Neutrophil (primary cell): ENCODE data around the gene KRTAP5-7.
"Not testable (repeated sequence)": the region's sequence is repeated elsewhere in the genome, so short reads cannot be mapped to it uniquely, and the experiment has no call there.

Experiments
- H3K27ac ChIP-seq: fragments of 200-600 bp; sonication (generic); 2 replicates; pipeline ENCODE4 v1.5.1; 2016; ENCODE audit warnings: mild to moderate bottlenecking, moderate library complexity
- H3K27me3 ChIP-seq: fragments of 200-600 bp; sonication (generic); 2 replicates; pipeline ENCODE4 v1.6.0; 2016; ENCODE audit warnings: mild to moderate bottlenecking
- H3K36me3 ChIP-seq: fragments of 200-600 bp; sonication (generic); 2 replicates; pipeline ENCODE4 v1.5.1; 2017
- H3K4me1 ChIP-seq, 2 experiments: fragments of 200-600 bp in 1 of 2; sonication (generic) in 1 of 2; 1 replicate in 1 of 2; 2 replicates in 1 of 2; pipeline versions ENCODE4 v1.5.1 to v1.6.1; 2013 to 2016; ENCODE audit warnings: low read depth in 1 of 2, low read length in 1 of 2, mild to moderate bottlenecking in 1 of 2, moderate library complexity in 1 of 2; ENCODE audit not compliant: control insufficient read depth in 1 of 2, insufficient read depth in 1 of 2
- H3K4me3 ChIP-seq, 2 experiments: fragments of 200-600 bp in 1 of 2; sonication (generic) in 1 of 2; 1 replicate in 1 of 2; 2 replicates in 1 of 2; pipeline ENCODE4 v1.5.1; 2013 to 2016; ENCODE audit warnings: low read depth in 1 of 2, low read length in 1 of 2, mild to moderate bottlenecking in 1 of 2, moderate library complexity in 1 of 2
- H3K9me3 ChIP-seq: fragments of 200-600 bp; sonication (generic); 2 replicates; pipeline ENCODE4 v1.5.1; 2016
- TF ChIP-seq, protein P1 (sequence below): fragments of 200-600 bp; sonication (generic); IDR thresholded peaks from 2 replicates; pipeline ENCODE4 v1.5.1; 2016; ENCODE audit warnings: antibody characterized with exemption

Gene KRTAP5-7

DNA sequence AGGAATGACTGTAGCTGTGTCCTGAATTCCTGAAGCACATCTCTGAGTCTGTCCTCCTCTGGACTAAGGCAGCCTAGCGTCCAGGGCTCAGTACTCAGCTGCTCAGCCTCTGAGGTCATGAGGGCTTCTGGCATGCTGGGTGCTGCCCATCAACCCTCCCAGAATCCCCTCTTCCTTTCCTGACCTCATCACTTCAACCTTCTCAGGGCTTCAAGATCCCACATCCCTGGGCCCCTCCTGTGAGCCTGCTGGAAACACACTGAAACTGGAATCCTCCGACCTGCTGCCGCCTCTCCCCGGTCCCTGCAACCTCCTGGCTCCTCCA, 11.6 kb downstream of the KRTAP5-7 start:
- H3K36me3 ChIP-seq, result no peaks in the 10 kb centered on the region
- H3K9me3 ChIP-seq, result no peaks in the 10 kb centered on the region
- H3K4me3 ChIP-seq, result no peak overlapping the region
- TF ChIP-seq, protein P1, sequence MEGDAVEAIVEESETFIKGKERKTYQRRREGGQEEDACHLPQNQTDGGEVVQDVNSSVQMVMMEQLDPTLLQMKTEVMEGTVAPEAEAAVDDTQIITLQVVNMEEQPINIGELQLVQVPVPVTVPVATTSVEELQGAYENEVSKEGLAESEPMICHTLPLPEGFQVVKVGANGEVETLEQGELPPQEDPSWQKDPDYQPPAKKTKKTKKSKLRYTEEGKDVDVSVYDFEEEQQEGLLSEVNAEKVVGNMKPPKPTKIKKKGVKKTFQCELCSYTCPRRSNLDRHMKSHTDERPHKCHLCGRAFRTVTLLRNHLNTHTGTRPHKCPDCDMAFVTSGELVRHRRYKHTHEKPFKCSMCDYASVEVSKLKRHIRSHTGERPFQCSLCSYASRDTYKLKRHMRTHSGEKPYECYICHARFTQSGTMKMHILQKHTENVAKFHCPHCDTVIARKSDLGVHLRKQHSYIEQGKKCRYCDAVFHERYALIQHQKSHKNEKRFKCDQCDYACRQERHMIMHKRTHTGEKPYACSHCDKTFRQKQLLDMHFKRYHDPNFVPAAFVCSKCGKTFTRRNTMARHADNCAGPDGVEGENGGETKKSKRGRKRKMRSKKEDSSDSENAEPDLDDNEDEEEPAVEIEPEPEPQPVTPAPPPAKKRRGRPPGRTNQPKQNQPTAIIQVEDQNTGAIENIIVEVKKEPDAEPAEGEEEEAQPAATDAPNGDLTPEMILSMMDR, result no peak
- H3K27me3 ChIP-seq, result no peaks in the 10 kb centered on the region
- H3K4me1 ChIP-seq, result no peaks in the 10 kb centered on the region
- H3K27ac ChIP-seq, result no peak overlapping the region

DNA sequence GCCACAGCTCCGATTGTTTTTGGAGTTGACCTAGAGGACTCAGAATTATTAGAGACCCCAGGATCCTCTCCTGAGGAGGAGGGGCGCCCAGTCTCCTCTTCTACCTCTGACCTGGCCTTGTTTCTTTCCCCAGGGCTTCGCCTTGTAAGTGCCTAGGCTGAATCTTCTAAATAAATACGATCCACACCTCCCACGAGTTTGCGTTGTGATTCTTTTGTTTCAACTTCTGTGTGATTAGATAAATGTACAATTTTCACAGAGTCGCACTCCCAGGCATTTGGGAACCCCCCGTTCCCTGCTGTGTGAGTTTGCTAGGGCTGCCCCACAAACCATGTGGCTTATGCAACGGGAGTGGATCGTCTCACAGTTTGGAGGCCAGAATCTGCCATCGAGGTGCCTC, 11.9 kb downstream of the KRTAP5-7 start:
- Histone ChIP-seq H3K9me3 (no peaks in the 10 kb centered on the region), H3K27ac (no peak overlapping the region), H3K36me3 (no peaks in the 10 kb centered on the region), H3K27me3 (no peaks in the 10 kb centered on the region), H3K4me1 (no peaks in the 10 kb centered on the region), H3K4me3 (no peak overlapping the region)
- TF ChIP-seq, protein P1, result no peak

- not testable (repeated sequence) for H3K9me3 ChIP-seq, H3K4me1 ChIP-seq, H3K27ac ChIP-seq, H3K36me3 ChIP-seq, H3K27me3 ChIP-seq, H3K4me3 ChIP-seq
Measured at GRCh38 chr11:71539971-71540370, 12.9 kb downstream of the KRTAP5-7 start.

- H3K4me3 ChIP-seq, H3K9me3 ChIP-seq, H3K27ac ChIP-seq, H3K36me3 ChIP-seq, H3K27me3 ChIP-seq, H3K4me1 ChIP-seq: not testable (repeated sequence)
Measured at GRCh38 chr11:71540521-71541304, 13.6 kb downstream of the KRTAP5-7 start.

DNA sequence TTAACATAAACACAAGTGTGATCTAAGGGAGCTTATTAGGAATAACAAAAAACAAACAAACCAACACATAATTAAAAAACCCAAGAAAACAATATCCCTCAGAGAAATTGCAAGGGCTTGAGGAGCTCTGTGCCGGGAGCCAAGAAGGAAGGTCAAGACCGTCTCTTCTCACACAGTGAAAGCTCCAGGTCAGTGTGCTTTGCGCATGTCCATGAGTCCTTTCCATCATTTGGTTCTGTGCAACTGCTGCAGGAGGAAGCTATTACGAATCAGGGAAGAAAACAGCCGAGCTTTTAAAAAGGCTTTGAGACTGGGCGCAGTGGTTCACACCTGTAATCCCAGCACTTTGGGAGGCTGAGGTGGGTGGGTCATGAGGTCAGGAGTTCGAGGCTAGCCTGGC, 15.3 kb downstream of the KRTAP5-7 start:
- Histone ChIP-seq H3K27me3 (no peaks in the 10 kb centered on the region), H3K4me1 (no peaks in the 10 kb centered on the region), H3K9me3 (no peaks in the 10 kb centered on the region), H3K4me3 (no peak overlapping the region), H3K27ac (no peak overlapping the region), H3K36me3 (no peaks in the 10 kb centered on the region)
- TF ChIP-seq, protein P1, result no peak

DNA sequence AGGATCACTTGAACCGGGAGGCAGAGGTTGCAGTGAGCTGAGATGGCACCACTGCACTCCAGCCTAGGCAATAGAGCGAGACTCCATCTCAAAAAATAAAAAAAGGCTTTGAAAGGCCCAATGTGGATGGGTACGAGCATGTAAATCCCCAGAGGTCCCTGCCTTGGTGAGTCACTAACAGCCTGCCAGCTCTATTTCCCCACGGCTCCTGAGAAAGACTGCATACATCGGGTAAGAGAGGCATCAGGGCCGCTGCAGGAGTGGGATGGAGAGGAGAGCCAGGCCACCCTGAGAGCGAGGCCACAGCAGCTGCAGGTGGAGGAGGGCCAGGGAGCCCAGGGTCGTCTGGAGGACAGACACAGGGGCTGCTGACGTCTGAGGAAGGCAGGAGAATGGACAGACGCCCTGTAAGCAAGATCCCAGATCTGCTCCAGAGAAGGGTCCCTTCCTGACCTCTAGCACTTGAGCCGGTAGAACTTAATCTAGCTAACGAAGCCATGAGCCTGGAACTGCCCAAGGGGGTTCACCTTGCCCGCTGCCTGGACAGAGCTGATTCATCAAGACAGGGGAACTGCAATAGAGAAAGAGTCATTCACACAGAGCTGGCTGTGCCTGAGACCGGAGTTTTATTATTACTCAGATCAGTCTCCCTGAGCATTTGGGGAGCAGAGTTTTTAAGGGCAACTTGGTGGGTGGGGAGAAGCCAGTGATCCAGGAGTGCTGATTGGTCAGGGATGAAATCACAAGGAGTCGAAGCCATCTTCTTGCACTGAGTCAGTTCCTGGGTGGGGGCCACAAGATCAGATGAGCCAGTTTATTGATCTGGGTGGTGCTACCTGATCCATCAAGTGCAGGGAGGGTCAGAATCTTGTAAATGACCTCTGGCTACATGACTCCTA, 16.1 kb downstream of the KRTAP5-7 start:
- TF ChIP-seq, protein P1, result no peak
- Histone ChIP-seq H3K9me3 (no peaks in the 10 kb centered on the region), H3K4me1 (no peaks in the 10 kb centered on the region), H3K4me3 (no peak overlapping the region), H3K36me3 (no peaks in the 10 kb centered on the region), H3K27ac (no peak overlapping the region), H3K27me3 (no peaks in the 10 kb centered on the region)
